HepG2 (cell line): ENCODE data around the gene SOCS3. TPM values are rescaled to one million over a fixed set of nuclear protein-coding genes. Genes with fewer than 3 reads are reported as not detected.

Experiments used
- CAMTA2 ChIP-seq: sonication (generic); formaldehyde crosslinking; IDR thresholded peaks from 2 replicates; pipeline ENCODE4 v1.4.0; 2020; ENCODE audit warnings: mild to moderate bottlenecking, missing genetic modification reagents, borderline replicate concordance
- CHD4 ChIP-seq: fragments of 200-600 bp; sonication (generic); IDR thresholded peaks from 2 replicates; pipeline ENCODE4 v1.7.0; 2017; ENCODE audit warnings: mild to moderate bottlenecking, low read length, borderline replicate concordance
- E2F5 ChIP-seq: sonication (generic); formaldehyde crosslinking; conservative IDR thresholded peaks from 2 replicates; pipeline ENCODE4 v1.4.0; 2020; ENCODE audit warnings: missing genetic modification reagents
- ELF4 ChIP-seq: sonication (generic); formaldehyde crosslinking; IDR thresholded peaks from 2 replicates; pipeline ENCODE4 v1.5.0; 2020; ENCODE audit warnings: missing genetic modification reagents, mild to moderate bottlenecking, moderate library complexity, borderline replicate concordance
- ELK4 ChIP-seq: sonication (generic); formaldehyde crosslinking; IDR thresholded peaks from 2 replicates; pipeline ENCODE4 v1.9.0; 2021; ENCODE audit warnings: missing genetic modification reagents, borderline replicate concordance
- FOXA1 ChIP-seq, 2 experiments: fragments of 450-650 bp in 1 of 2; sonication (generic) in 1 of 2; formaldehyde crosslinking in 1 of 2; IDR thresholded peaks; 2 replicates each; pipeline versions ENCODE4 v1.4.0 to v1.6.1; 2016 to 2020; ENCODE audit warnings: missing genetic modification reagents in 1 of 2
- GATA4 ChIP-seq: sonication (generic); IDR thresholded peaks from 2 replicates; pipeline ENCODE4 v1.6.1; 2016; ENCODE audit warnings: antibody characterized with exemption, low read depth, borderline replicate concordance
- HOXA3 ChIP-seq: sonication (generic); formaldehyde crosslinking; IDR thresholded peaks from 2 replicates; pipeline ENCODE4 v1.5.0; 2020; ENCODE audit warnings: missing genetic modification reagents
- IRF2 ChIP-seq: IDR thresholded peaks from 2 replicates; pipeline ENCODE4 v1.6.1; 2018; ENCODE audit warnings: missing genetic modification reagents, missing compliant biosample characterization
- MED1 ChIP-seq: sonication (generic); formaldehyde crosslinking; IDR thresholded peaks from 2 replicates; pipeline ENCODE4 v1.4.0; 2020; ENCODE audit warnings: missing genetic modification reagents
- PPARG ChIP-seq: conservative IDR thresholded peaks from 2 replicates; pipeline ENCODE4 v1.6.1; 2016; ENCODE audit warnings: missing biosample characterization, missing genetic modification reagents
- RAD21 ChIP-seq: fragments of 450-650 bp; formaldehyde crosslinking; IDR thresholded peaks from 2 replicates; pipeline ENCODE4 v1.5.0; 2020; ENCODE audit warnings: mild to moderate bottlenecking
- SNAI1 ChIP-seq: sonication (generic); formaldehyde crosslinking; IDR thresholded peaks from 2 replicates; pipeline ENCODE4 v1.5.0; 2020; ENCODE audit warnings: mild to moderate bottlenecking, missing genetic modification reagents, borderline replicate concordance
- SRY ChIP-seq: sonication (generic); formaldehyde crosslinking; IDR thresholded peaks from 2 replicates; pipeline ENCODE4 v1.8.0; 2022; ENCODE audit warnings: mild to moderate bottlenecking, missing genetic modification reagents
- TBX2 ChIP-seq: sonication (generic); formaldehyde crosslinking; IDR thresholded peaks from 2 replicates; pipeline ENCODE4 v1.5.0; 2020; ENCODE audit warnings: missing genetic modification reagents, mild to moderate bottlenecking, borderline replicate concordance
- ZBTB34 ChIP-seq: sonication (generic); formaldehyde crosslinking; IDR thresholded peaks from 2 replicates; pipeline ENCODE4 v1.8.0; 2022; ENCODE audit warnings: mild to moderate bottlenecking, missing genetic modification reagents
- ZNF225 ChIP-seq: sonication (generic); formaldehyde crosslinking; IDR thresholded peaks from 2 replicates; pipeline ENCODE4 v1.4.0; 2020; ENCODE audit warnings: mild to moderate bottlenecking, missing genetic modification reagents
- ZNF414 ChIP-seq: sonication (generic); formaldehyde crosslinking; IDR thresholded peaks from 2 replicates; pipeline ENCODE4 v1.5.0; 2020; ENCODE audit warnings: missing genetic modification reagents
- ZNF430 ChIP-seq: sonication (generic); formaldehyde crosslinking; IDR thresholded peaks from 2 replicates; pipeline ENCODE4 v1.9.0; 2021; ENCODE audit warnings: mild to moderate bottlenecking, missing genetic modification reagents
- ZNF441 ChIP-seq: sonication (generic); formaldehyde crosslinking; IDR thresholded peaks from 2 replicates; pipeline ENCODE4 v1.7.0; 2021; ENCODE audit warnings: missing genetic modification reagents, borderline replicate concordance
- ZNF549 ChIP-seq: sonication (generic); formaldehyde crosslinking; IDR thresholded peaks from 2 replicates; pipeline ENCODE4 v1.5.0; 2020; ENCODE audit warnings: missing genetic modification reagents
- ZNF605 ChIP-seq: sonication (generic); formaldehyde crosslinking; IDR thresholded peaks from 2 replicates; pipeline ENCODE4 v1.8.0; 2022; ENCODE audit warnings: mild to moderate bottlenecking, missing genetic modification reagents
- ZNF770 ChIP-seq: sonication (generic); formaldehyde crosslinking; IDR thresholded peaks from 2 replicates; pipeline ENCODE4 v1.5.0; 2020; ENCODE audit warnings: mild to moderate bottlenecking, missing genetic modification reagents
- polyA plus RNA-seq, 8 experiments: library from polyadenylated mRNA; depleted of rRNA in 3 of 8; stranded (reverse) in 7 of 8; unstranded in 1 of 8; fragments of >200 nt; fragmentation: Illumina TruSeq in 4 of 8; extraction: Trizol in 4 of 8; gene quantifications; 2 replicates each; pipeline versions ENCODE4 v1.2.1 to v1.2.3, GENCODE V29; 2011 to 2016; ENCODE audit warnings: low read depth in 4 of 8, missing spikeins in 1 of 8, mixed read lengths in 1 of 8; ENCODE audit not compliant: insufficient read depth in 1 of 8
- total RNA-seq, 5 experiments: library from RNA; depleted of rRNA; stranded (reverse); fragments of >200 nt; fragmentation: Illumina TruSeq; extraction: Trizol; gene quantifications; 2 replicates each; pipeline ENCODE4 v1.2.3, GENCODE V29; 2016; ENCODE audit warnings: low read depth in 1 of 5

Gene SOCS3
- total and polyA plus RNA-seq, 2 of the 13 experiments (the other 11 are each of a cell fraction or from before 2014, with no cell fraction given), result 0.77 to 2.4 TPM

DNA sequence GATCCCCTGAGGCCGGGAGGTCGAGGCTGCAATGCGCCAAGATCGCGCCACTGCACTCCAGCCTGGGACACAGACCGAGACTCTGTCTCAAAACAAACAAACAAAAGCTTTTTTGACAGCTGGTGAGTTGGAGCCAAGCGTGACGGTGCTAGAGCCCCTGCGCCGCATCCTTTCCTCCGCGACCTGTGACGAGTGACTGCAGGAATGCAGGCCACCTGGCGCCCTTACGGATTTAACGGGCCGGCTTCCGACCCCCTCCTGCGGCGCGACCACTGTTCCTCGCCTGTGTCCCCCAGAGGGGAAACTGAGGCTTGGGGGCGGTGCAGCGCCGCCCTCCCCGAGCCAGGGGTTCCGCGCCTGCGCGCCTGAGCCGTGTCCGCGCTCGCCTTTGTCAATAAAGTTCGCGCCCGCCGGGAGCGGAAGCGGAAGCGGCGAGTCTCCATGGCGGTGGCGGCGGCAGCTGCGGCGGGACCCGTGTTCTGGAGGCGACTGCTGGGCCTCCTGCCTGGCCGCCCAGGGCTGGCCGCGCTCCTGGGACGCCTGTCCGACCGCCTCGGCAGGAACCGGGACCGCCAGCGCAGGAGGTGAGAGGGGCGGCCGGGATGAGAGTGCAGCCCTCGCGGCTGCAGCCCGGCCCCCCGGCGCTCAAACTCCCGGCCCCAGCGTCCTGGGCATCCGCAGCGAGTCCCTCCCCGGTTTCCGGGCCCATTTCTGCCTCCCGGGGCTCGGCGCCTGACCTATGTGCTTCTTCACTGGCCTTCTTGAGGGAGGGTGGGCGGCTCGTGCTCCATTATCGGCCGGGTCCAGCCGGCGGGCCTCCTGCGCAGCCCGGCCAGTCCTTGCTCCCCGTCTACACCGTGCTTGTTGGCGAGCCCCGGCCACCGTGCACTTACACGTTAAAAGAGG lies 18.6 kb upstream of the SOCS3 start, which contains the start of gene PGS1 (continued):
- TF ChIP-seq PPARG (CRISPR knock-in tag) (peak; percentile 27; the same call in 1 of the 2 replicates), GATA4 (peak; percentile 70), ZNF770 (peak; percentile 33; the same call in 1 of the 2 replicates), E2F5 (CRISPR knock-in tag) (peak; percentile 89), ELK4 (peak; percentile 48; the same call in 1 of the 2 replicates), RAD21 (CRISPR knock-in tag) (peak; percentile 64; the same call in 1 of the 2 replicates), CAMTA2 (CRISPR knock-in tag) (peak; percentile 88), ZBTB34 (CRISPR knock-in tag) (peak; percentile 82), ZNF605 (peak; percentile 86), TBX2 (CRISPR knock-in tag) (peak; percentile 95), MED1 (peak; percentile 46; the same call in 1 of the 2 replicates), ZNF225 (CRISPR knock-in tag) (peak; percentile 84; the same call in 1 of the 2 replicates), FOXA1 (IDR thresholded peaks at IDR 0.05) (no peak), FOXA1 (CRISPR knock-in tag; IDR thresholded peaks at IDR 0.05) (peak; percentile 89), ZNF414 (peak; percentile 89), IRF2 (CRISPR knock-in tag) (peak; percentile 94), ZNF441 (CRISPR knock-in tag) (peak; percentile 6; the same call in 1 of the 2 replicates), ZNF430 (CRISPR knock-in tag) (peak; percentile 94), HOXA3 (peak; percentile 98), CHD4 (peak; percentile 56; the same call in 1 of the 2 replicates), SNAI1 (CRISPR knock-in tag) (0 out of 2 replicates have a peak, but pooled peaks have one; percentile 67), SRY (no peak), ELF4 (CRISPR knock-in tag) (peak; percentile 98), ZNF549 (CRISPR knock-in tag) (no peak)
